Heart right ventricle (tissue), 16 donors: Measurements from ENCODE around the gene RIMKLB. TPM values are rescaled to one million over a fixed set of nuclear protein-coding genes. Genes with fewer than 3 reads are reported as not detected.
"Not testable (repeated sequence)": the region's sequence is repeated elsewhere in the genome, so short reads cannot be mapped to it uniquely, and the experiment has no call there.

Source experiments
- ATAC-seq, 8 donors: fragments of 200-7000 bp; cut with Tn5 transposase; one replicate each; pipeline ENCODE4 v1.9.1; 2020; ENCODE audit warnings: mild to moderate bottlenecking in 8 of 8, moderate library complexity in 8 of 8, moderate number of reproducible peaks in 1 of 8
- DNase-seq, 2 donors: peaks; one replicate each; pipeline ENCODE4 v3.0.0-alpha.2; 2020
- H3K27ac ChIP-seq, 10 donors: fragments of 200-600 bp; sonication (generic) in 2 of 10; one replicate each; pipeline versions ENCODE4 v1.5.0 to v1.8.0; 2020 to 2022; ENCODE audit warnings: mild to moderate bottlenecking in 3 of 10
- H3K27me3 ChIP-seq, 7 donors: fragments of 200-600 bp; one replicate each; pipeline ENCODE4 v1.8.0; 2021 to 2022; ENCODE audit warnings: mild to moderate bottlenecking in 2 of 7
- H3K36me3 ChIP-seq, 9 donors: fragments of 200-600 bp; sonication (generic) in 1 of 9; one replicate each; pipeline versions ENCODE4 v1.5.0 to v1.8.0; 2020 to 2022; ENCODE audit warnings: mild to moderate bottlenecking in 2 of 9
- H3K4me1 ChIP-seq, 9 donors: fragments of 200-600 bp; sonication (generic) in 1 of 9; one replicate each; pipeline versions ENCODE4 v1.5.0 to v1.8.0; 2020 to 2022; ENCODE audit warnings: mild to moderate bottlenecking in 4 of 9
- H3K4me3 ChIP-seq, 10 donors: fragments of 200-600 bp; sonication (generic) in 2 of 10; one replicate each; pipeline versions ENCODE4 v1.5.0 to v1.8.0; 2020 to 2022; ENCODE audit warnings: mild to moderate bottlenecking in 7 of 10, moderate library complexity in 2 of 10
- H3K9me3 ChIP-seq, 11 donors: fragments of 200-600 bp in 10 of 11; sonication (generic) in 2 of 11; one replicate each; pipeline versions ENCODE4 v1.5.0 to v1.8.0; 2013 to 2022; ENCODE audit warnings: mild to moderate bottlenecking in 2 of 11, control low read depth in 1 of 11, moderate library complexity in 1 of 11
- WGBS, 2 donors: extraction: QIAGEN DNeasy Blood & Tissue Kit; methylation state at CpG; one replicate each; pipeline ENCODE4 v1.1.7; 2013; ENCODE audit warnings: inconsistent platforms in 1 of 2; 5-methylcytosine and 5-hydroxymethylcytosine counted together
- intact Hi-C, 10 donors: fragments of 100-400 bp; cut with DNase I; formaldehyde crosslinking; loops; one replicate each; pipeline versions ENCODE4 v1.11.1 to v1.14.2; 2022
- polyA plus RNA-seq, 2 donors: library from polyadenylated mRNA; stranded (reverse); fragments of 200-250 nt; gene quantifications; one replicate each; pipeline ENCODE4 v1.2.3, GENCODE V29; 2013
- total RNA-seq, 10 donors: library from RNA; stranded (reverse); fragmentation: NEBNext Ultra II Directional in 3 of 10; extraction: Animal tissue kit (Norgen Biotek cat#: 25700) in 3 of 10; gene quantifications; one replicate each; pipeline versions ENCODE4 v1.2.1 to v1.2.4, GENCODE V29; 2021 to 2023
- TF ChIP-seq, protein P1 (sequence below), 9 donors: fragments of 200-600 bp; sonication (generic) in 2 of 9; IDR thresholded peaks; one replicate each; pipeline versions ENCODE4 v1.5.0 to v1.8.0; 2021 to 2022; ENCODE audit warnings: antibody characterized with exemption in 9 of 9, mild to moderate bottlenecking in 5 of 9, moderate library complexity in 1 of 9
- donor health status: Arrhythmogenic right ventricular cardiomyopathy.
- donor health status: ischemic (EF 13 %, LVEDD 7.1; RV severe dilation, severe dysfunction).
- donor health status: healthy with polysubstance abuse.
- donor health status: DM: no; HTN: yes; CAD: no.
- donor health status: DM: no; HTN: no; CAD: no.
- donor health status: ischemic (EF 25% LVEDD 6.9; RV normal size, moderate dysfunction).
- donor health status: ischemic (EF 25% LVEDD 5.7; RV mildly dilated, moderate dysfunction).
- donor health status: healthy.
- donor health status: DM: yes; HTN: yes; CAD: no.
- donor health status: Ischemic cardiomyopathy.
- donor health status: ischemic (EF 35%, LVEDD 5.7; RV mildly dilated, moderate dysfunction).
- donor health status: nonischemic (EF 11% LVEDD 7.7; RV severe dilation, severe dysfunction).
- donor health status: DM: yes; HTN: yes; CAD: no.
- donor health status: PGD.
- donor health status: ischemic (EF 29% LVEDD 5.4; RV normal size, mild dysfunction).
- donor health status: nonischemic (EF 23%, LVEDD 6.1; RV moderate dilation, normal function).

The RIMKLB gene
- total and polyA plus RNA-seq, 12 donors, result 7.2 to 65.9 (median 12.6) TPM

- Histone ChIP-seq H3K27ac (no peak overlapping the region), H3K4me1 (no peaks in the 10 kb centered on the region), H3K9me3 (no peaks in the 10 kb centered on the region), H3K4me3 (no peak overlapping the region), H3K27me3 (no peaks in the 10 kb centered on the region), H3K36me3 (no peaks in the 10 kb centered on the region)
- TF ChIP-seq, protein P1, sequence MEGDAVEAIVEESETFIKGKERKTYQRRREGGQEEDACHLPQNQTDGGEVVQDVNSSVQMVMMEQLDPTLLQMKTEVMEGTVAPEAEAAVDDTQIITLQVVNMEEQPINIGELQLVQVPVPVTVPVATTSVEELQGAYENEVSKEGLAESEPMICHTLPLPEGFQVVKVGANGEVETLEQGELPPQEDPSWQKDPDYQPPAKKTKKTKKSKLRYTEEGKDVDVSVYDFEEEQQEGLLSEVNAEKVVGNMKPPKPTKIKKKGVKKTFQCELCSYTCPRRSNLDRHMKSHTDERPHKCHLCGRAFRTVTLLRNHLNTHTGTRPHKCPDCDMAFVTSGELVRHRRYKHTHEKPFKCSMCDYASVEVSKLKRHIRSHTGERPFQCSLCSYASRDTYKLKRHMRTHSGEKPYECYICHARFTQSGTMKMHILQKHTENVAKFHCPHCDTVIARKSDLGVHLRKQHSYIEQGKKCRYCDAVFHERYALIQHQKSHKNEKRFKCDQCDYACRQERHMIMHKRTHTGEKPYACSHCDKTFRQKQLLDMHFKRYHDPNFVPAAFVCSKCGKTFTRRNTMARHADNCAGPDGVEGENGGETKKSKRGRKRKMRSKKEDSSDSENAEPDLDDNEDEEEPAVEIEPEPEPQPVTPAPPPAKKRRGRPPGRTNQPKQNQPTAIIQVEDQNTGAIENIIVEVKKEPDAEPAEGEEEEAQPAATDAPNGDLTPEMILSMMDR (IDR thresholded peaks at IDR 0.05), result no peak
- 30% methylated on average over 5 of the region's 5 CpGs for WGBS, 2 donors
- no peak for DNase-seq
- intact Hi-C loops, result no loop called here
- no peak for ATAC-seq
Observed at GRCh38 chr12:8819666-8819980, 121.8 kb downstream of the RIMKLB start.

GRCh38 chr12:8820676-8821407, 123.1 kb downstream of the RIMKLB start:
- not testable (repeated sequence) for H3K4me1 ChIP-seq, H3K27me3 ChIP-seq, H3K27ac ChIP-seq, H3K9me3 ChIP-seq, ATAC-seq, H3K4me3 ChIP-seq, H3K36me3 ChIP-seq, DNase-seq
- 90 to 95% methylated on average over 8 of the region's 8 CpGs for WGBS, 2 donors
- intact Hi-C loops, result loop anchor here in 3 of 10 donors (5.0 to 10.0 kb wide), 3 partner anchors 136 to 274 kb away; no protein-coding TSS in a partner anchor

- peaks cover 0 to 13% (median 3%) of the 10 kb centered on the region in 11 donors for H3K9me3 ChIP-seq
- H3K4me1 ChIP-seq, result no peaks in the 10 kb centered on the region
- intact Hi-C loops, result loop anchor here in 3 of 10 donors (5.0 to 10.0 kb wide), 3 partner anchors 137 to 274 kb away; no protein-coding TSS in a partner anchor
- H3K27ac ChIP-seq, result no peak overlapping the region
- no peak overlapping the region for H3K4me3 ChIP-seq
- TF ChIP-seq, protein P1 (IDR thresholded peaks at IDR 0.05), result no peak
- no peak for DNase-seq
- WGBS, 2 donors, result 86 to 88% methylated on average over 3 of the region's 3 CpGs
- no peaks in the 10 kb centered on the region for H3K36me3 ChIP-seq
- no peaks in the 10 kb centered on the region for H3K27me3 ChIP-seq
- no peak for ATAC-seq
Observed at GRCh38 chr12:8821591-8821990, 123.8 kb downstream of the RIMKLB start.

DNA sequence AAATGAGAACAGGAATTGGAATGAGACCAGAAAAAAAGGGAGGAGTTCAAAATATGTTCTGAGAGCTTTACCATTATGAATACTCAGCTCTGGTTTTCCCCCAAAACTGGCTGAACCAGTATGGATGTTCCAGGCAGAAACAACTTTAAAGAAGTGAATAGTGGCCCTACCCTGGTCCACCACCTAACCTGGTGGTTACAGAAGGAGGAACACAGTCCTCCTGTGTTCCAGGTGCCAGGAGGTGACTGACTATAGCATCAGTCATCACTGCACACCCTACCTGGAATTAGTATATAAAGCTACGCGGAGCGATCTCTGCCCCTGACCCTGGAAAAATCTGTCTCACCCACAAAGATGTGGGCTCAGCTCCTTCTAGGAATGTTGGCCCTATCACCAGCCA, 124.5 kb downstream of the RIMKLB start, which contains the start of gene A2ML1:
Gene A2ML1, plus strand, starts transcription at position 324 of the 400 bp plus-strand sequence. Its CDS starts 31 bp downstream, at position 355.
- Histone ChIP-seq H3K4me1 (no peaks in the 10 kb centered on the region), H3K9me3 (peaks cover 0 to 15% (median 3%) of the 10 kb centered on the region in 11 donors), H3K36me3 (no peaks in the 10 kb centered on the region), H3K27me3 (no peaks in the 10 kb centered on the region), H3K4me3 (no peak within 1 kb of the TSS), H3K27ac (no peak within 1 kb of the TSS)
- WGBS, 2 donors, result 98 to 100% methylated on average over 3 of the region's 3 CpGs
- TF ChIP-seq, protein P1 (IDR thresholded peaks at IDR 0.05), result no peak
- intact Hi-C loops, result loop anchor here in 5 of 10 donors (2.0 to 10.0 kb wide), 4 partner anchors 137 to 275 kb away; no protein-coding TSS in a partner anchor
- DNase-seq, result no peak
- no peak for ATAC-seq
